HG02571 (cell line): ENCODE measurements around the gene EGF.
"Not testable (repeated sequence)": the region's sequence is repeated elsewhere in the genome, so short reads cannot be mapped to it uniquely, and the experiment has no call there.

Source experiments
- ATAC-seq: cut with Tn5 transposase; IDR thresholded peaks from one replicate; pipeline ENCODE4 v1.9.1; 2021; ENCODE audit warnings: mild to moderate bottlenecking, moderate library complexity; ENCODE audit not compliant: unreplicated experiment

EGF gene

DNA sequence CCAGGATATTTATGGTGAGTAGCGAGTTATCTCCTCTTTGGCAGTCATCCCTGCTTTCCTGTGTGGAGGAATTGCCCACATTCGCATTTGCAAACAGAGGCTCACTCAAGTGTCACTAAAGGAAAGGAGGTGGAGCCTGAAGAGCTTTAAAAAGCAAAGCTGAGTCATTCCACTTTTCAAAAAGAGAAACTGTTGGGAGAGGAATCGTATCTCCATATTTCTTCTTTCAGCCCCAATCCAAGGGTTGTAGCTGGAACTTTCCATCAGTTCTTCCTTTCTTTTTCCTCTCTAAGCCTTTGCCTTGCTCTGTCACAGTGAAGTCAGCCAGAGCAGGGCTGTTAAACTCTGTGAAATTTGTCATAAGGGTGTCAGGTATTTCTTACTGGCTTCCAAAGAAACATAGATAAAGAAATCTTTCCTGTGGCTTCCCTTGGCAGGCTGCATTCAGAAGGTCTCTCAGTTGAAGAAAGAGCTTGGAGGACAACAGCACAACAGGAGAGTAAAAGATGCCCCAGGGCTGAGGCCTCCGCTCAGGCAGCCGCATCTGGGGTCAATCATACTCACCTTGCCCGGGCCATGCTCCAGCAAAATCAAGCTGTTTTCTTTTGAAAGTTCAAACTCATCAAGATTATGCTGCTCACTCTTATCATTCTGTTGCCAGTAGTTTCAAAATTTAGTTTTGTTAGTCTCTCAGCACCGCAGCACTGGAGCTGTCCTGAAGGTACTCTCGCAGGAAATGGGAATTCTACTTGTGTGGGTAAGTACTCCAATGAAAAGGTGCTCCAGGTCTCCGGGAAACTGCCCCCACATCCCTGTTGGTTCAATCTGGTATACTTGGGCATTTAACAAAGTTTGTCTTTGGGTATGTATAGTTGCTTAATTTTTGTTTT lies at the start of gene EGF:
EGF (plus strand) TSS at position 178 of the 890 bp plus-strand sequence; CDS start at position 631, 453 bp downstream.
- ATAC-seq = no peak

DNA sequence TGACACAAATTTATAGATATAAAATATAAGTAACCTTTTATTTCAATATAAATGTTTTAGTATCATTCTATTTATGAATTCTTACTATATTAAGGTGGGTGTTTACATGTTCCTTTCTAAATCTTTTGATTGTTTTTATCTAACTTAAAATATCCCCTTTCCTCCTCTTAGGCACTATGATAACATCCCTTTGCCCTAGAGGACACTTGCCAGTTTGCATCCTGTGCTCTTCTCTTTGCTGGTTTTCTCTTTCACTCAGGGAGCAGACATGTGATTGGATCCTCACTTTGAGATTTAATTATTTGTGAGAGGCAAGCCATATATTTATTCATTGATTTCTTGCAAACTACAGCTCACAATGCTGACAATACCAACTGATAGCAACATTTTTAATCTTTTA lies 48.5 kb upstream of the EGF start:
- no peak for ATAC-seq

DNA sequence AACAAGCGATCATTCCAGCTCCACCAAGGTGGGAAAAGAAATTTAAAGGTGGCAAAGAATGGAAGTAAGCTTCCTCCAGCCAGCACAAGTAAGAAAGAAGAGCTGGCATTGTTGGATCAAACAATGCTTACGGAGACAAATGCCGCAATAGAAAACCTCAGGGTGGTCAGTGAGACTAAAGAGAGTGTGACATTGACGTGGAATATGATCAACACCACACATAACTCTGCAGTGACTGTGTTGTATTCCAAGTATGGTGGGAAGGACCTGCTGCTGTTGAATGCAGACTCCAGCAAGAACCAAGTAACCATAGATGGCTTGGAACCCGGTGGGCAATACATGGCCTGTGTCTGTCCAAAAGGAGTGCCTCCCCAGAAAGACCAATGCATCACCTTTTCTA lies 42.6 kb upstream of the EGF start:
- ATAC-seq = no peak

DNA sequence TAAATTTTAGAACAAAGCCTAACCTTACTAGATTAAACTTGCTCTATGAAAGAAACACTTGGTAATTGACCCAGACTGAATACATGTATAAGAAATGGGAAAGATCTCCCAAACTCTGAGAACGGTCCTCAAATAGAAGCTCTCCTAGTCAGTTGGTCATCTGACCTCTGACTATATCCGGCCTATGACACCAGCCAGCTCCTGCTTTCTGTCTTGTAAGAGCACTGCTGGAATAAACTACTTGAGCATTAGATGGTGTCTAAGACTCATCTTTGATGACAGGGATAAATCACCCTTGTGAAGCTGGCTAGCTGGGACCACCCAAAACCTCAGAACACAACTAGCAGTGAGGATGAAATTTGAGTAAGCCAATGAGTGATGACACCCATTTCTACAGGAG lies 40.6 kb upstream of the EGF start:
- no peak for ATAC-seq

DNA sequence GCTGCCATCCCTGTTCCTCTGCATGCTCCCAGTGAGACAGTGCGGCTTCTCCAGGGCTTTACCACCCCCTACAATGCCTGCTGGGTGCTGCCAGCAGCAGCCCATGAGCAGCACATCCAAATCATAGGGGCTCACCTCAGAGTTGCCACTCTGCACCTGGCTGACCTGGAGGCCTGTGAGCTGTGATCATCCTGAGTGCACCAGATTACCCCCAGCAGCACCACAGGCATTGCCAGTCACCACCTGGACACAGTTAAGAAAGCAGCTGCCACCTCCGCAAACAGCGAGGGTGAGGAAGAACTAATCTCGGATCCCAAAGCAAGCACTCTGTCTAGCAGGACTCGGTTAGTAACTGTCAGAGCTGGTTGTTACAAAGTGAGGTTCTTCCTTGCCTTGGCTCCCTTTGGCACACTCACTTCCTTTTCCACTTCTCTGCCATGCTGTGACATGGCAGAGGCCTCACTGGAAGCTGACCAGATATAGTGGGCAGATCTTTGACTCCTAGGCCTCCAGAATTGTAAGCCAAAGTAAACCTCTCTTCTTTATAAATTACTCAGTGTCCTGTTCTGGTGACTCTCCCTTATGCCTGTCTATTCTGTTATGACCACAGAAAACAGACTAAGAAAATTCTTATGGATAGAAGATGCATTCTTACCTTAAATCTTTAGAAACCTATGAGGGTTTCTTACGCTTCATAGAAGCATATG lies 39.6 kb upstream of the EGF start:
- no peak for ATAC-seq

DNA sequence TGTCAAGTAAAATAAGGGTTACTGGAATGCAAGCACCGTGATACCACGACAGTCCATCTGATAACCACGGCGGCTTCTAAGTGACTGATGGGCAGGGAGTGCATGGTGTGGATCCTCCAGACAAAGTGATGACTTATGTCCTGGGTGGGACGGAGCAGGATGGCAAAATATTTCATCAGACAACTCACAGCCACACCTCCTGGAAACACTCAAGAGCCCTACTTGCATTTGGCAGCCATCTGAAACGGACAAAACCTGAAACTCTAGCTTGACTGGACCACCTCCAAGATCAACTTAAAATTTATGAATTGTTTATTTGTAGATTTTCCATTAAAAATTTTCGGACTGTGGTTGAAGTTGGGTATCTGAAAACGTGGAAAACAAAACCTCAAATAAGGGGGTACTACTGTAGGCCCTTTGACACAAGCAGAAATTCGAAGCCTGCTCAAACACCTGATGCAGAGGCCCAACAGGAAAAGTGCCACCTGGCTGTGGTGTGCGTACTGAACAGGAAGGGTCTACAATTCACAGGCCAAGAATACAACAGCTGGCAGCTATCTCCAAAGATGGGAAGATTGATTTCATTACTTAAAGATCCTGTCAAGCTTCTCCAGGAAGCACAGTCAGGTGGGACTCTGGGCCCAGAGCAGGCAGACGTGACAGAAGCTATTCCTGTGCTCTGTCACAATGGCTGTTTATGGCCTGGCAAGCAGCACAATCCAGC lies 38.7 kb upstream of the EGF start:
- no peak for ATAC-seq

DNA sequence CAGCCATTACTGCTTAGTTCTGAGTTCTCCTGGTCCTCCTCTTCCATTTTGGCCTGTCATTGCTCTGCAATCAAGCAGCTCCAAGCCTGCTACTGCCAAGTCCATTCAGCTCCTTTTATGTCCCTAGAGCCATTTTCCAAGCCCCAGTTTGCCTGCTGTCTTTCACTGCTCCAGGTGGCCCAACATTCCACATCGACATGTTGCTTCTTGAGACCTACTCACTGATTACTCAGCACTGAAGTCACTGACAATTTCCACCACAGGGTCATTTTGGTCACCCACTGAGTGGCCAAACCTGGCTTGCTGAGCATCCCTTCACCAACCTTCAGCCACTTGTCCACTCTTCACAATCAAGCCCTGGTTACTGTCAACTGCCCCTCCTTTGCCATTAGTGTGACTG lies 37.6 kb upstream of the EGF start:
- ATAC-seq = no peak

DNA sequence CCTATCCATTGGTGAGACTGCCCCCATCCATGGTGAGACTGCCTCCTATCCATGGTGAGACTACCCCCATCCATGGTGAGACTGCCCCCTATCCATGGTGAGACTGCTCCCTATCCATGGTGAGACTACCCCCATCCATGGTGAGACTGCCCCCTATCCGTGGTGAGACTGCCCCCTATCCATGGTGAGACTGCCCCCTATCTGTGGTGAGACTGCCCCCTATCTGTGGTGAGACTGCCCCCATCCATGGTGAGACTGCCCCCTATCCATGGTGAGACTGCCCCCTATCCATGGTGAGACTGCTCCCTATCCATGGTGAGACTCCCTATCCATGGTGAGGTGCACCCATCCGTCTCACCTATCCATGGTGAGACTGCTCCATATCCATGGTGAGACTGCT lies 37.1 kb upstream of the EGF start:
- not testable (repeated sequence) for ATAC-seq

DNA sequence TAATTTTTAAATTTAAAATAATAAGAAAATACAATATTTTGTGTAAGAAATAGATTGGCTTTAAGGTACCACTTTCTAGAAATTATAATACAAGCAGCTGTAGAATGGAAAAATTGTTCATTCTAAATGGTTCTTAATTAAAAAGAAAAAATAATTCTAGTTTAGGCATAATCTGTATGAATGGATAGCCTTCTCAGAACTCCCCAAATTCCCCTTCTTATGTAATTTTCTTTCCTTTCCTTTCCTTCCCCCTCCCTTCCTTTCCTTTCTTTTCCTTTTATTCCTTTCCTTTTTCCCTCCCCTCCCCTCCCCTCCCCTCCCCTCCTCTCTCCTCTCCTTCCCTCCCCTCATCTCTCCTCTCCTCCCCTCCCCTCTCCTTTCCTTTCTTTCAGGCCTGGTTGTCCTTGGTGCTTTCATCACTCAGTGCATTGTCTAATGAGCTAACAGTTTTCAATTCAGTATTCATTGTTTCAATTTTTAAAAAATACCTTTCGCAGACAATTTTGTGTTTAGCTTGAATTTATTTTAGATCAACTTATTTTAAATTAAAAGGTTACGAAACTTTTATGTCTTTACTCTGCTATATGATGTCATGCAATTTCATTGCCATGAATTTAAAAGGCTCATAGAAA lies 35.9 kb upstream of the EGF start:
- no peak for ATAC-seq

DNA sequence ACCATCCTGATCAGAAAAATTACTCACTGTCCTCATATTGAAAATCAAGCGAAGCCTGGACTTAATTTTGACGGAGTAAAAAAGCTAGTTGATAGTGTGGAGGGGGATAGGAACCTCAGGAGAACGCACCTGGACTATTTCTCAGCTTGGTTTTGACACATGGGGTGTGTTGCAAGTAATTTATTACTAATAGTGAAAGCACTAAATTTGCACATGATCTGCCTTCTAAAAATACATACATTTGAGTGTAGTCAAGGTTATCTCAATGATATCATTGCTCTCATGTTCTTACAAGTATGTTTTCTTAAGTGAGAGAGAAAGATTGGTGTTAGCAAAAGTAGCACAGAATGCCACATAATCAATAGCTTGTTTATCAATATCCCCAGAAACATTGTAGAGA lies 35.3 kb upstream of the EGF start:
- peak; percentile 86 for ATAC-seq

DNA sequence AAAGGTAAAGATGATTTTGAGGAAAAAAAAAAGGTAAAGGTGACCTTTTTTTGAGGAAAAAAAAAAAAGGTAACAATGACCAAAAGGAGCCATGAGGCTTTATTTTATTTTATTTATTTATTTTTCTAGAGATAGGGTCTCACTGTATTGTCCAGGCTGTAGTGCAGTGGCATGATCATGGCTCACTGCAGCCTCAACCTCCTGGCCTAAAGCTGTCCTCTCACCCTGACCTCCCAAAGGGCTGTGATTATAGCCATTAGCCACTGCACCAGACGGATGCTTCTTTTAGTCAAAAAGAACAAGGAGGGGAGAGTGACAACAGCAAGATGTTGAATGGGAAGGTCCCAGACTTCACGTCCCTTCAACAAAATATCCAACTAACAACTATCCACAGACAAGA lies 34.3 kb upstream of the EGF start:
- ATAC-seq = no peak

DNA sequence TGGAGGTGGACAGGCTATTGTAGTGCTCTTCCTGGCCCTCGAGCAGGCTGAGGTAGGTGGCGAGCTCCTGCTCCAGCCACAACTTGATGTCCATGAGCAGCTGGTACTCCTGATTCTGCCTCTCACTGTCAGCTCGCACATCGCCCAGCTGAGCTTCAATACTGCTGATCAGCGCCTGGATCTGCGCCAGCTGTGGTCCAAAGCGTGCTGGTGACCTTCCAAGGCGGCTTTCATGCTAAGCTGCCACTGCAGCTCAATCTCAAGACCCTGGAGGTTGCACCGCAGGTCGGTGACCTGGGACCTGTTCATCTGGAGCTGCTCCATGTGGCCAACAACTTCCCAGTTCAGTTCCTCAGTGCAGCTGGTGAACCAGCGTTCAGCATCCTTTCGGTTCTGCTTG lies 33.6 kb upstream of the EGF start:
- no peak for ATAC-seq

DNA sequence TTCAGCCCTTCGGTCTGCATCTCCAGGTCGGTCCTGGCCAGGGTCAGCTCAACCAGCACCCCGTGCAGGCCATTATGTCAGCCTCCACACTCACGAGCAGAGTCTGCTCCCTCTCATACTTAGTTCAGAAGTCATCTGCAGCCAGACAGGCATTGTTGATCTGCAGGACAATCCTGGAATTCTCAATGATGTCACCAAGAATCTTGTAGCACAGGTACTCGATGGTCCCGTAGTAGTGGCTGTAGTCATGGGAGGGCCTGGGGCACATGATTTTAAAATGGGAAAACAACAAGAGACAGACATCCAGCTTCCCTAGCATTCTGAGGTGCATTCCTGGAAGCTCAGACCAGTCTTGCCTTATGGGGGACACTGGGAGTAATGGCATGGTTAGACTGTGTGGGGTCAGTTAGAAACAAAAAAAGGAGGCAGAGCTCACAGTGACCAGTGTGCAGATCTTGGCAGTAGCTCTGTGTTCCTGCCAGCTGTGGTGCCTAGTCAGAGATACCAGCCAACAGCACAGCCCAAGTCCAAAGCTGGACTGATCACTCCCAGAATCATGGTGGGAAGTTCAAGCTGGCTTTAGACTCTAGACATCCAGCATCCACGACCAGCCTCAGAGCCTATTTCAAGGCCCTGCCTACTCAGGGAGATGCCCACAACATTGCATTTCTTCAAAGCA lies 32.9 kb upstream of the EGF start:
- ATAC-seq = no peak

DNA sequence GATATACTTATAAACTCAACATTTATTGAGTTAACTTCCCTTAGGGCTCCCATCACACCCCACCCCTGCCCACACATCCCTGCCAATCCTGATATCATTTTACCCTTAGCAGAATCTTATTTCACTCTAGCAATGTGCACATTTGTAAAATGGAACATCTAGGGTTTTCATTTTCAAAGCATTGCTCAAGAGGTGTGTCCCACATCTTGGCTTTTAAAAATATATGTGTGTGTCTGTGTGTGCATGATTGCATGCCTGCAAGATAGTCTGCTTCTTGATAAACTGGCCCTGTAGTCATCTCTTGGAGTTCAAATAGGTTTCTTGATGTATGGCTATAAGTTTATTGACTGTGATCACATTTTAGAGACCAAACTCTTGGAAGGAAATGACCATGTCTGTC lies 26.4 kb upstream of the EGF start:
- no peak for ATAC-seq

DNA sequence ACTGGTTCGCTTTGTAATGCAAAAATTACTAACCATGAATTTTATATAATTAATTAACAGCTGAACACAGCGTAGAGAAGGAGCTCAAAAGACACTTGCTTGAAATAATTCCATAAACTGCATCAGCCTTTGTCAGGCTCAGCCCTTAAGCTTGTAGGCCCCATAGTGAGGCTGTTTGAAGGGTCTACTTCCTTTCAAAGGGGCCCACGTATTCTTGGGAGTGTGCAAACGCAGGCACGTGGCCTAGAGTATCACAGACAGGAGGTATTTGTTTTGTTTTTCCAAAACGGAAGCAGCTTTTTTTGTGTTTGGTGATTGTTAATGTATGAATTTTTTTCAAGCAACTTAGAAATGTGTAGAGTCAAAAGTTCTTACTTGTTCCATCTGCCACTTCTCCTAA lies 25.6 kb upstream of the EGF start:
- ATAC-seq = no peak

DNA sequence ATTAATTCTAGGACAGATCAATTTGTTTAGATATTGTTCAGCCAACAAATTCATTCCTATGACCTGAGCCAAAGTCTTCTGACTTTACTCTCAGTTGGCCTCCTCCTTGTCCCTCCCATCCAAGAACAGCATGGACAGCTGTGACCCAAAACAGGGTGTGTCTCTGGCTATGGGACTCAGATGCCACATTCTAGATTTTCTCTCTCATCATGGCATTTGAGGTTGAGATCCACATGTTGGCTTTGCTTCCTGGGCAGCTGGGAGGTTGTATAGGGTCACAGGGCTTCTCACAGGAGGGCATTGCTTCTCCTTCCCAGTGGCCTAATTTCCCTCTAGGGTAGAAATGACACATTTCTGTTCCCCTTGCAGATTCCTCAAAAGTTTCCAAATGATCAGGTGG lies 22.6 kb upstream of the EGF start:
- no peak for ATAC-seq

DNA sequence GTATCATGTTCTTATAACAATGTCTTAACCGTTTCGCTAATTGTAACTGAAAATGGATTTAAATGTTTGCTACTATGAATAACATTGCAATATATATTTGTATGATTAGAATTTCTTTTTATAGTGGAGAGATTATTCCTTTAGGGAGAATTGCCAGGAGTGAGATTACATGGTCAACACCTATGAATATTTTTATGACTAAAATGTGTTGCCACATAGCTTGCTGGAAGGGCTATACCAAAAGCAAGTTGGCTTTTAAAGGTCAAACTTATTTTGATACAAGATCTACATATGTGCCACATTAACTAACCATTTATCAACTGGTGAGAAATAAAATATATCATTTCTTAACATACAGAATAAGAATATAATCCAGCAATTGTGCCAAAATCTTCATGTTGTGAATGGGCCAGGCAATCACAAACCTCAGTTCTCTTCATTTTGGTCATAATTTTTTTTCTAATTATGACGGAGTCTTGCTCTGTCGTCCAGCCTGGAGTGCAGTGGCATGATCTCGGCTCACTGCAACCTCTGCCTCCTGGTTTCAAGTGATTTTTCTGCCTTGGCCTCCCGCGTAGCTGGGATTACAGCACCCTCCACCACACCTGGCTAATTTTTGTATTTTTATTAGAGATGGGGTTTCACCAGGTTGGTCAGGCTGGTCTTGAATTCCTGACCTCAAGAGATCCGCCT lies 10.0 kb upstream of the EGF start:
- ATAC-seq = no peak

DNA sequence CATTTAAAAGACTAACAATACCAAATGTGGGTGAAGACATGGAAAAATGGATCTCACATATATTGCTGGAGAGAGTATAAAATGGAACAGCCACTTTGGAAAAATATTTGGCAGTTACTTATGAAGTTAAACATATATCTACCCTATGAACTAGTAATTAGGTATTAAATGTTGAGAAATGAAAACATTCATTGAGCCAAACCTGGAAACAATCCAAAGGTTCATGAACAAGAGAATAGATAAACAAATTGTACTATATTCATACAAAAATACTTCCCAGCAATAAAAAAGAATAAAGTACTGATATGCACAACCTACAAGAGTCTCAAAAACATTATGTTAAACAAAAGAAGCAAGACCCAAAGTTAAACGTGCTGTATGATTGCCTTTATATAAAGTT lies 4.0 kb upstream of the EGF start:
- ATAC-seq = no peak

DNA sequence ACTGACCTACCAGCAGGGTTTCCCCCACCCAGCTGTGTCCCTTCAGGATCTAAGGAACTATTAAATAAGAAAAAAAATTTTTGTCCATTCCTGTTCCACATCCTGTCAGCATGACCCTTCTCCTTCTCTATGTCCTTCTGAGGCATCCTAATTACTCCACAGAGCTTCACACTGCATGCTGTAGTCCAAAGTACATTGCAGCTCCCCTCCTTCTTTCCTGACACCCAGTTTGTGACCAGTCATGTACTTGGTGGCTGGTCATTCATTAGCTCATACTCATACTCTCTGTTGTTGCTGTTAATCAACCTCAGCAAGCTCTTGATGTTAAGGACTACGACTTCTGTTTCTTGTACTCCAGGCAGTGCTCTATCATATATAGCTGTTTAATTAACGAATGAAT lies 2.4 kb upstream of the EGF start:
- ATAC-seq = no peak

DNA sequence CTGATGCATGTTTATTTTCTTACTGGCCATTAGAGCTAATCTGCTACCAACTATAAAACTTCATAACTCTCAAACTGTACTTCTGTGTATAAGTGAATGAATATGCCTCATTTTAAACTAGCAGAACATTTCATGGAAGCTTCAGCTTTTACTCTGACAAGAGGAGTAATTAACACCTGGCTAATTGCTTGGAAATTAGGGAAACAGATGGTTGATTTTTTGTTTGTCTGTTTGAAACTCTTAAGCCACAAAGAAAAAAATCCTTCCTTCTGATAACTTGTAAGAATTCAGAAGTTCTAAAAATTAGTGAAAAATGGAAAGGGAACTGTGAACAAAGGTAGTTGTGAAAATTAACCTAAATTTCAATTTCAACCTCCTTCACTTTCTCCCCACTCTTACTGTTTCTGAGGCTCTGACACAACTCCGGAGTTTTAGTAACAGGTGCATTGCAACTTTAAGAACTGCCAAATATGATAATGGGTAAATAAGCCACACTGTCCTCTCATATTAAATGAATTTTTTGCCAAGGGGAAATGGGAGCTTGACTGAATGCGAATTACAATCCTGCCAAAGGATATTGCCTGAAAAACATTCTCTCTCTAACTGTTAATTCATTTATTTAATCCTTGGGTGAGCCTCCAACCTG lies 1.0 kb downstream of the EGF start:
- no peak for ATAC-seq
